Right cardiac atrium (tissue), 5 donors: ENCODE results near the gene NUP107. TPM values are rescaled to one million over a fixed set of nuclear protein-coding genes. Genes with fewer than 3 reads are reported as not detected.

Experiments
- ATAC-seq, 2 donors: fragments of 200-7000 bp; cut with Tn5 transposase; one replicate each; pipeline versions ENCODE4 v1.8.0 to v1.9.1; 2020; ENCODE audit warnings: moderate library complexity in 2 of 2, mild to moderate bottlenecking in 1 of 2
- DNase-seq, 3 donors: peaks; one replicate each; pipeline ENCODE4 v3.0.0-alpha.2; 2020
- H3K27ac ChIP-seq: one replicate; pipeline ENCODE4 v1.5.1; 2013; ENCODE audit warnings: mild to moderate bottlenecking, low read length, control low read depth, moderate library complexity
- H3K27me3 ChIP-seq: one replicate; pipeline ENCODE4 v1.6.1; 2013; ENCODE audit not compliant: control insufficient read depth, insufficient read depth
- H3K4me1 ChIP-seq: one replicate; pipeline ENCODE4 v1.6.1; 2013; ENCODE audit warnings: low read length; ENCODE audit not compliant: control insufficient read depth, insufficient read depth
- H3K4me3 ChIP-seq: one replicate; pipeline ENCODE4 v1.5.1; 2013; ENCODE audit warnings: low read length, control low read depth
- H3K9me3 ChIP-seq: one replicate; pipeline ENCODE4 v1.6.1; 2013; ENCODE audit warnings: low read length; ENCODE audit not compliant: control insufficient read depth
- WGBS: extraction: QIAGEN DNeasy Blood & Tissue Kit; methylation state at CpG from one replicate; pipeline ENCODE4 v1.1.7; 2013; 5-methylcytosine and 5-hydroxymethylcytosine counted together
- intact Hi-C, 4 donors: fragments of 100-400 bp; cut with DNase I; formaldehyde crosslinking; loops; one replicate each; pipeline versions ENCODE4 v1.11.0 to v1.14.0; 2022 to 2023
- polyA plus RNA-seq: library from polyadenylated mRNA; stranded (reverse); fragments of 200-250 nt; gene quantifications from one replicate; pipeline ENCODE4 v1.2.3, GENCODE V29; 2013
- total RNA-seq, 4 donors: library from RNA; stranded (reverse); fragmentation: NEBNext Ultra II Directional; extraction: Animal tissue kit (Norgen Biotek cat#: 25700); gene quantifications; one replicate each; pipeline ENCODE4 v1.2.1, GENCODE V29; 2021
- donor health status: healthy with polysubstance abuse.
- donor health status: DM: no; HTN: yes; CAD: no.
- donor health status: DM: no; HTN: no; CAD: no.
- donor health status: DM: no; HTN: yes; CAD: no; lungs with severe emphysema.
- donor health status: DM: yes; HTN: yes; CAD: no.

The NUP107 gene
- total and polyA plus RNA-seq, 5 donors = 14.4 to 30.3 (median 24.4) TPM

GRCh38 chr12:68760806-68761441 is 74.1 kb downstream of the NUP107 start:
- DNase-seq = no peak
- WGBS = 90% methylated on average over 7 of the region's 7 CpGs
- H3K4me1 ChIP-seq = no peaks in the 10 kb centered on the region
- no peak overlapping the region for H3K4me3 ChIP-seq
- H3K27ac ChIP-seq = no peak overlapping the region
- no peaks in the 10 kb centered on the region for H3K9me3 ChIP-seq
- intact Hi-C loops = no loop called here
- no peak for ATAC-seq
- H3K27me3 ChIP-seq = no peaks in the 10 kb centered on the region

GRCh38 chr12:68761442-68761812 is 74.6 kb downstream of the NUP107 start:
- 96% methylated on average over 3 of the region's 3 CpGs for WGBS
- Histone ChIP-seq H3K27ac (no peak overlapping the region), H3K9me3 (no peaks in the 10 kb centered on the region), H3K4me1 (no peaks in the 10 kb centered on the region), H3K27me3 (no peaks in the 10 kb centered on the region), H3K4me3 (no peak overlapping the region)
- no peak for DNase-seq
- intact Hi-C loops = no loop called here
- ATAC-seq = no peak

- intact Hi-C loops = no loop called here
- Histone ChIP-seq H3K9me3 (no peaks in the 10 kb centered on the region), H3K27ac (no peak overlapping the region), H3K27me3 (no peaks in the 10 kb centered on the region), H3K4me3 (no peak overlapping the region), H3K4me1 (no peaks in the 10 kb centered on the region)
- DNase-seq (no peak), ATAC-seq (peak in 1 of 2 donors; percentile 26)
- WGBS = 85% methylated on average over 8 of the region's 8 CpGs
These were observed 75.3 kb downstream of the NUP107 start for GRCh38 chr12:68761901-68762630.

- Histone ChIP-seq H3K4me1 (no peaks in the 10 kb centered on the region), H3K9me3 (no peaks in the 10 kb centered on the region), H3K4me3 (no peak overlapping the region), H3K27ac (no peak overlapping the region), H3K27me3 (no peaks in the 10 kb centered on the region)
- DNase-seq (no peak), ATAC-seq (no peak)
- intact Hi-C loops = no loop called here
- WGBS = 95% methylated on average over 3 of the region's 3 CpGs
These were observed 75.9 kb downstream of the NUP107 start for GRCh38 chr12:68762691-68763090.

- WGBS = 98% methylated on average over 1 of the region's 1 CpG
These were observed 78.9 kb downstream of the NUP107 start for GRCh38 chr12:68765696-68766095.

GRCh38 chr12:68766646-68767045 is 79.9 kb downstream of the NUP107 start:
- no peak for DNase-seq
- no peak for ATAC-seq
- intact Hi-C loops = no loop called here
- Histone ChIP-seq H3K27ac (no peak overlapping the region), H3K4me1 (no peaks in the 10 kb centered on the region), H3K9me3 (no peaks in the 10 kb centered on the region), H3K4me3 (no peak overlapping the region), H3K27me3 (no peaks in the 10 kb centered on the region)
- WGBS = 91% methylated on average over 2 of the region's 2 CpGs

More at GRCh38 chr12:68765696-68766095, 78.9 kb downstream of the NUP107 start:
- H3K9me3 ChIP-seq = no peaks in the 10 kb centered on the region
- ATAC-seq = no peak
- intact Hi-C loops = no loop called here
- no peaks in the 10 kb centered on the region for H3K4me1 ChIP-seq
- no peaks in the 10 kb centered on the region for H3K27me3 ChIP-seq
- no peak for DNase-seq
- H3K27ac ChIP-seq = no peak overlapping the region
- H3K4me3 ChIP-seq = no peak overlapping the region

GRCh38 chr12:68767191-68767590 is 80.4 kb downstream of the NUP107 start:
- H3K27me3 ChIP-seq = no peaks in the 10 kb centered on the region
- no peaks in the 10 kb centered on the region for H3K9me3 ChIP-seq
- no peak for ATAC-seq
- H3K4me1 ChIP-seq = no peaks in the 10 kb centered on the region
- 97% methylated on average over 7 of the region's 7 CpGs for WGBS
- H3K27ac ChIP-seq = no peak overlapping the region
- DNase-seq = no peak
- H3K4me3 ChIP-seq = no peak overlapping the region
- intact Hi-C loops = no loop called here

- WGBS = 79% methylated on average over 4 of the region's 4 CpGs
- ATAC-seq = no peak
- Histone ChIP-seq H3K9me3 (no peaks in the 10 kb centered on the region), H3K27me3 (no peaks in the 10 kb centered on the region), H3K27ac (no peak overlapping the region), H3K4me1 (no peaks in the 10 kb centered on the region), H3K4me3 (no peak overlapping the region)
- intact Hi-C loops = no loop called here
- DNase-seq = no peak
These were observed 81.7 kb downstream of the NUP107 start for GRCh38 chr12:68768431-68768939.

GRCh38 chr12:68769941-68770340 is 83.2 kb downstream of the NUP107 start:
- no peaks in the 10 kb centered on the region for H3K27me3 ChIP-seq
- DNase-seq = no peak
- intact Hi-C loops = no loop called here
- WGBS = 93% methylated on average over 1 of the region's 1 CpG
- no peak overlapping the region for H3K27ac ChIP-seq
- no peak for ATAC-seq
- H3K4me1 ChIP-seq = no peaks in the 10 kb centered on the region
- H3K4me3 ChIP-seq = no peak overlapping the region
- H3K9me3 ChIP-seq = no peaks in the 10 kb centered on the region

GRCh38 chr12:68771223-68771925 is 84.6 kb downstream of the NUP107 start:
- intact Hi-C loops = no loop called here
- WGBS = 95% methylated on average over 5 of the region's 5 CpGs

GRCh38 chr12:68772714-68773113 is 85.9 kb downstream of the NUP107 start:
- intact Hi-C loops = no loop called here
- Histone ChIP-seq H3K27me3 (no peaks in the 10 kb centered on the region), H3K4me1 (no peaks in the 10 kb centered on the region), H3K9me3 (no peaks in the 10 kb centered on the region), H3K4me3 (no peak overlapping the region), H3K27ac (no peak overlapping the region)
- ATAC-seq = no peak
- no peak for DNase-seq
- 69% methylated on average over 8 of the region's 8 CpGs for WGBS

More at GRCh38 chr12:68771223-68771925, 84.6 kb downstream of the NUP107 start:
- Histone ChIP-seq H3K9me3 (no peaks in the 10 kb centered on the region), H3K4me1 (no peaks in the 10 kb centered on the region), H3K4me3 (no peak overlapping the region), H3K27me3 (no peaks in the 10 kb centered on the region), H3K27ac (no peak overlapping the region)
- no peak for ATAC-seq
- no peak for DNase-seq
